ENCODE measurements around the gene UBE3C.

The UBE3C gene

DNA sequence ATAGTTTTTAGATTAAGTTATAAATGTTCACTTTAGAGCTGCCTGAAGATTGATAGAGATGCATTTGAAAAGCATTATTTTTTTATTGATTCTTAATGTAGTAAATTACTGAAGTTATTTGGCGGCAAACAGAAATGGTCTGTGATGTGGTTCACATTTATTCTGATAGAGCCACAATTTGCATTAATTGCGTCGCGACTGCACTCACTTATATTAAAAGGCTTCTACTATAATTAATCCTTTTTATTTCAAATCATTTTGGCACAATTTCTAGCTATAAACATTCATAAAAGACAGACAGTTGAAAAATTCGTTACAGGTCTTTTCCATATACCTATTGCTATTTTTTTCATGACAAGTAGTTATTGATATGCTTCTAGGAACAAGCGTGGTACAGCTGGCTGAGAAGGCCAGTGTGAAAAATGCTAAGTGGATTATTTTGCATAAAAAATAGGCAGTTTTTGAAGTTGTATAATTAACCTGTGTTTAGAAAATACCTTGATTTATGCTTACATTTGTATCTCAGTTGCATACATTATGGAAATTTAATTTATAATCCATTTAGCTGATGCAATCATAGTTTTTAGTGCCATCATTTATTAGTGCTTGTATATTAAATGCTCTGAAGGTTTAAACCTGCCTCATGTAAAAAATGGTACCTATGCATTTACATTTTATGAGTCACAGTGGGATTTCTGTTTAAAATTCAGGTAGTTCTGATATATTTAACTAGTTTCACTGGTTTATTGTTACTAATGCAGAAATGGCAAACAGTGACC is 106.0 kb downstream of the UBE3C start:
- no peak for TF ChIP-seq CTCF (IDR thresholded peaks at IDR 0.05)

DNA sequence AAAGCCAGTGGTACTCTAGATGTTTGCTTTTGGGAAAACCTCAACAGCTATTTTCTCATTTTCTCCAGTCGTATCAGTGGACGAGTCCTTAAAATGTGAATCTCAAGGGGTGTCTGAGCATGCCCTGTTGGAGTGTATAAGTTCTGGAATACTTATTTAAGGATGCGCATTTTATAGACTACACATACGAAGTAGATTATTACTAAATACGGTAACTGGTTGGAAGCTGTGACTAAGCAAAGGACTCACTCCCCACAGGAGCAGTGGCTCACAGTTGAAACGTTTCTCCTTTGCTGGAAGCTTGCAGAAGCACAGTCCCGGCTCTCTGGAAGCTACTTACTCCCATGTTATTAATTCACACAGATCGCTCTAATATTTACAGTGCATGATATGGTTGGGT is 107.3 kb downstream of the UBE3C start:
- TF ChIP-seq CTCF (IDR thresholded peaks at IDR 0.05) = no peak

DNA sequence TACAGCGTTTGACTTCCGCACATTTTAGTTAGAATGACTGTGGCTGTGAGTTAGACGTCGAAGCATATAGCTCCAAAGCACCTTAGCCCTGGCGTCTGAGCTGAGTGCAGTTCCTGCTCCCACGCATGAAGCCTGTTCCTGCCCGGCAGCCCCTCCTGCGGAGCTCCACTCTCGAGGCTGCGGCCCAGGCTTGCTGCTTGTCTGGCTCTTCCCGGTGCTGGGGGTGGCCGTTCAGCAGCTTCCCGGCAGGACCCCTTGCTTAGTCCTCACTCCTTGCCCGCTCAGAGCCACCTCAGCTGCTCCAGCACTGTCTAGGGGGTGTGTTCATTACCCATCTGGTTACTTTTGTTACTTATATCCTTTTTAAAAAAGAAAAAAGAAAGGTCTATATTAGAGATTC is 109.9 kb downstream of the UBE3C start:
- no peak for TF ChIP-seq CTCF (IDR thresholded peaks at IDR 0.05)

DNA sequence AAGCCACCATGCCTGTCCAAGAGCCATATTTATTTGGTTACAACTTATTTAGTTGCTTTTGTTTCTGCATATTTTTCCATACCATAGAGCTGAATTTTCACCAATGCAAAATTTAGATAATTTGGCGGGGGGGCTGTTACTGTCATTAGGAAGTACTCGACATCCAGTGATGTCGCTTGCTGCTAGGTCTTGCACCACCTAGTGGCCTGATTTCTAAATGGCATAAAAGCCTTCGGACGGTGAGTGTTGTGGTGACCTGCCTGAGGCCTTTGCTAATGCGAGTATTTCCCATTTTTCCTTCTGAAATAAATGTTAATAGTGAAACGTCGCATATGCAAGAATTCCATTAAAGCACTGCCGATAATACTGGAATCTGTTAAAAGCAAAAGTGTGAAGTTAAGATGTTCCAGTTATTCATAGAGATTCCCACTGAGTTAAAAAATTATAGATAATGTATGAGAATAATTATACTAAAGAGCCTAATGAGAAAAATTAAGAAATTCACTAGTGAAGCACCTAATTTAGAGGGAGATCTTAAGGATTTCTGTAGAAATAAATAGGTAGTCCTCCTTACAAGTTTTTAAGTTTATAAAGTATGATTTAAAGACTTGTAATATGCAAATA is 112.0 kb downstream of the UBE3C start:
- TF ChIP-seq CTCF (IDR thresholded peaks at IDR 0.05) = peak; percentile 92

DNA sequence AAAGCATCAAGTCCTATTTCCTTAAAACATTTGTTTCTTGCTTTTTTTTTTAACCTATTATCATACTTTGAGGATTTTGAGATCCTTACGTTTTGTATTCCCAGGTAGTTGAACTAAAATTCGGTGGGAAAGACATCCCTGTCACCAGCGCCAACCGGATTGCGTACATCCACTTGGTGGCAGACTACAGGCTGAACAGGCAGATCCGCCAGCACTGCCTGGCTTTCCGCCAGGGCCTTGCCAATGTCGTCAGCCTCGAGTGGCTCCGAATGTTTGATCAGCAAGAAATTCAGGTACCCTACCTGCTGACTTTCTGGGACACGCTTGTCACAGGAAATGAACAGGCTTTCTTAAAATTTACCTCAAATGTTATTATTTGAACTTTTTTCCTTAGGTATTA is 115.1 kb downstream of the UBE3C start:
- TF ChIP-seq CTCF (IDR thresholded peaks at IDR 0.05) = peak; percentile 76

DNA sequence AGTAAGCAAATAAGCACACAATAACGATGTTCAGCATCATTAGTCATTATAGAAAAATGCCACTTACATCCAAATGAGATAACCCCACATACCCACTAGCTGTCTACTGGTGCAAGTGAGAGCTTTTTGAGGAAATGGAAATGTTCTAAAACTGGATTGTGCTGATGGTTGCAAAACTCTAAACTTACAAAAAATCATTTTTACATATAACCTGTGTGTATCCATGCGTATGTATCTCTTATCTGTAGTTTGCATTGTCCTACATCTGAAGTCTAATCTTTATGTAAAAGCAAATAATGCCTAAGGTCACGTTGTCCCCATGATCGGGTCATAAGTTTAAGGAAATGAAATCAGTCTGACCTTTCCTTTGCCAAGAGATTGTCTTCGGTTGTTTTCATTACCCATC is 116.5 kb downstream of the UBE3C start:
- no peak for TF ChIP-seq CTCF (IDR thresholded peaks at IDR 0.05)

- no peak for TF ChIP-seq CTCF (IDR thresholded peaks at IDR 0.05)
Measured at GRCh38 chr7:157263156-157263555, 124.4 kb downstream of the UBE3C start.
